MCF 10A (cell line): Measurements from ENCODE around the gene SBF2. TPM values are rescaled to one million over a fixed set of nuclear protein-coding genes. Genes with fewer than 3 reads are reported as not detected.
A peak's percentile ranks its signal among the peaks of the same experiment; 100 is the strongest.

Experiments
- BruUV-seq: library from RNA; stranded (reverse); fragments of 400-500 nt; replicated peaks from 2 replicates; lab custom pipeline; 2021; lab: Mats Ljungman, UMichigan
- CTCF ChIA-PET: fragments of 300-600 bp; sonication (Branson Sonifier 250); formaldehyde crosslinking; extraction: SDS; loops from one replicate; lab custom pipeline; 2021; ENCODE audit warnings: antibody characterized with exemption, inconsistent platforms; lab: Yijun Ruan, JAX
- POLR2A ChIA-PET: fragments of 300-600, 350-650 bp; sonication (Branson Sonifier 250); formaldehyde crosslinking; extraction: SDS; loops from one replicate; lab custom pipeline; 2020; ENCODE audit warnings: antibody characterized with exemption, inconsistent platforms; lab: Yijun Ruan, JAX
- DNase-seq: peaks from one replicate; pipeline ENCODE4 v3.0.0-alpha.2; 2018; ENCODE audit not compliant: unreplicated experiment
- H3K27ac Mint-ChIP-seq: one replicate; pipeline ENCODE4 v1.8.0; 2022; ENCODE audit warnings: mild to moderate bottlenecking, low read depth, mixed read lengths; ENCODE audit not compliant: unreplicated experiment
- H3K27me3 Mint-ChIP-seq: one replicate; pipeline ENCODE4 v1.8.0; 2022; ENCODE audit warnings: mixed read lengths; ENCODE audit not compliant: insufficient read depth, unreplicated experiment
- H3K36me3 Mint-ChIP-seq: one replicate; pipeline ENCODE4 v1.8.0; 2022; ENCODE audit warnings: mild to moderate bottlenecking, moderate library complexity, mixed read lengths; ENCODE audit not compliant: insufficient read depth, unreplicated experiment
- H3K4me1 Mint-ChIP-seq: one replicate; pipeline ENCODE4 v1.8.0; 2022; ENCODE audit warnings: mixed read lengths; ENCODE audit not compliant: insufficient read depth, unreplicated experiment
- H3K4me3 Mint-ChIP-seq: one replicate; pipeline ENCODE4 v1.8.0; 2022; ENCODE audit warnings: mild to moderate bottlenecking, moderate library complexity, mixed read lengths; ENCODE audit not compliant: unreplicated experiment
- H3K9me3 Mint-ChIP-seq: one replicate; pipeline ENCODE4 v1.8.0; 2022; ENCODE audit warnings: mixed read lengths; ENCODE audit not compliant: unreplicated experiment
- CTCF ChIP-seq: fragments of 200-600 bp; IDR thresholded peaks from one replicate; pipeline ENCODE4 v1.8.0; 2022; ENCODE audit warnings: antibody characterized with exemption, mild to moderate bottlenecking; ENCODE audit not compliant: unreplicated experiment
- intact Hi-C: fragments of 100-400 bp; cut with micrococcal nuclease; formaldehyde crosslinking; loops from 2 replicates; pipeline ENCODE4 v1.14.1; 2022
- total RNA-seq: library from RNA; stranded (reverse); gene quantifications from 2 replicates; pipeline ENCODE4 v1.2.3, GENCODE V29; 2022

SBF2 gene
- total RNA-seq, 1 experiment from 2014 or later = 28.3 TPM

DNA sequence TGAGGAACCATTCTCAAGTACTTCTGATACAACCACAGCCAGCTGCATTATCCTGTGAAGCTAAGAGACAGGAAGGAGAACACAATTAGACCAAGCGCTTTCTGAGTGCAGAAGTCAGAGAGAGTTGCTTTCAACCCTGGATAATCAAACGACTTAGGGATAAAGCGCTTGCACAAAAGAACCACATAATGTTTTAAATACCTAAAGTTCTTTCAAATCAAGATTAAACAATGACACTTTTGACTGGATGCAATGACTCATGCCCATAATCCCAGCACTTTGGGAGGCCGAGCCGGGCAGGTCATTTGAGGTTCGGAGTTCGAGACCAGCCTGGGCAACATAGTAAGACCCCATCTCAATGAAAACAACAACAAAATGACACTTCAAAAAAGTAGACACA, 485.1 kb downstream of the SBF2 start:
- no peak overlapping the region for H3K27ac Mint-ChIP-seq

DNA sequence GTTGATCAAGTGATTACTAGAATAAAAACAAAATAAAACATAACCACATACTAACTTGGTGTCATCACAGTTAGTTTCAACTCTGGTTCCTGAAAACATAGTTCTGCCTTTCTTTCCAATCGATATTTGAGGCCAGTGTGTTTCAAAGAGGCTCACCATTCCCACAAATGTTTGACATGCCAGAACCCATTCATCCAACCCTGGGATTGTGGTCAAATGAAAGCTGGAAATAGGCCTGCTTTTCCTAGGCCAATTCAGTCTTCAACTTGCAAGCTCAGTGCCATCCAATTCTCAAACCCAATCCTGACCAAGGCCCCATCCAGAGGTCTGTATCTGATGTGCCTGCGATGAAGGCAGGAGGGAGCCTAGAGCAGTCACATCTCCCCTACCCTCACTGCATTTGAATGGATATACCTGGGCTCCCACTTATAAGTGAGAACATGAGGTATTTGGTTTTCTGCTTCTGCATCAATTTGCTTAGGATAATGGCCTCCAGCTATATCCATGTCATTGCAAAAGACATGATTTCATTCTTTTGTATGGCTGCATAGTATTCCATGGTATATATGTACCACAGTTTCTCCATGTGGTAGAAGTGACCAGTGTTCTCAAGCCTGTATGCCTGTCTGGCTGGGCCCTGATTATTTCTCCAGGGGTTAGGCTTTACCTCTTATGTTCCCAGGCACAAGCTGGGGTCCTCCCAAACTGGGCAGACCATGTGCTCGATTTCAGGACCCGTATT, 486.9 kb downstream of the SBF2 start:
- peaks cover 31% of the 10 kb centered on the region for H3K36me3 Mint-ChIP-seq
- H3K4me3 Mint-ChIP-seq = no peak overlapping the region
- ChIA-PET CTCF (interaction anchor here (0.6 to 1.1 kb wide), 3 partner anchors 16 to 1587 kb away, joined by 3 read pairs; no protein-coding TSS in a partner anchor), POLR2A (interaction anchor here (8.5 kb wide), 1 partner anchor 9 kb away, joined by 69 read pairs; no protein-coding TSS in a partner anchor)
- no peak overlapping the region for H3K27ac Mint-ChIP-seq
- no peak for DNase-seq
- H3K27me3 Mint-ChIP-seq = no peaks in the 10 kb centered on the region
- intact Hi-C loops = no loop called here
- peaks cover 12% of the 10 kb centered on the region for H3K4me1 Mint-ChIP-seq
- H3K9me3 Mint-ChIP-seq = no peaks in the 10 kb centered on the region
- TF ChIP-seq CTCF = no peak
- BruUV-seq = no TSS peak

More for the DNA sequence above, 485.1 kb downstream of the SBF2 start:
- CTCF ChIA-PET = interaction anchor here (0.6 to 0.7 kb wide), 2 partner anchors 192 to 962 kb away, joined by 3 to 4 read pairs; no protein-coding TSS in a partner anchor
- TF ChIP-seq CTCF = no peak
- no TSS peak for BruUV-seq
- Mint-ChIP-seq H3K36me3 (peaks cover 31% of the 10 kb centered on the region), H3K4me3 (no peak overlapping the region), H3K27me3 (no peaks in the 10 kb centered on the region), H3K4me1 (no peaks in the 10 kb centered on the region), H3K9me3 (no peaks in the 10 kb centered on the region)
- DNase-seq = no peak
- POLR2A ChIA-PET = interaction anchor here (0.7 to 8.5 kb wide), 2 partner anchors 8 to 1768 kb away, joined by 3 to 69 read pairs; no protein-coding TSS in a partner anchor
- intact Hi-C loops = no loop called here

- Mint-ChIP-seq H3K9me3 (no peaks in the 10 kb centered on the region), H3K27ac (peak overlapping the region; percentile 41), H3K4me3 (no peak overlapping the region), H3K4me1 (peaks cover 12% of the 10 kb centered on the region), H3K27me3 (no peaks in the 10 kb centered on the region), H3K36me3 (peaks cover 32% of the 10 kb centered on the region)
- TF ChIP-seq CTCF = no peak
- CTCF ChIA-PET = interaction anchor here (1.6 kb wide), 1 partner anchor 45 kb away, joined by 11 read pairs; no protein-coding TSS in a partner anchor
- BruUV-seq = no TSS peak
- no peak for DNase-seq
- POLR2A ChIA-PET = interaction anchor here (3.5 to 8.5 kb wide), 4 partner anchors 12 to 500 kb away, joined by 16 to 69 read pairs (median 46); partner anchors contain the start of gene ADM
- intact Hi-C loops = no loop called here
These were observed 489.6 kb downstream of the SBF2 start for GRCh38 chr11:9804419-9804902.

DNA sequence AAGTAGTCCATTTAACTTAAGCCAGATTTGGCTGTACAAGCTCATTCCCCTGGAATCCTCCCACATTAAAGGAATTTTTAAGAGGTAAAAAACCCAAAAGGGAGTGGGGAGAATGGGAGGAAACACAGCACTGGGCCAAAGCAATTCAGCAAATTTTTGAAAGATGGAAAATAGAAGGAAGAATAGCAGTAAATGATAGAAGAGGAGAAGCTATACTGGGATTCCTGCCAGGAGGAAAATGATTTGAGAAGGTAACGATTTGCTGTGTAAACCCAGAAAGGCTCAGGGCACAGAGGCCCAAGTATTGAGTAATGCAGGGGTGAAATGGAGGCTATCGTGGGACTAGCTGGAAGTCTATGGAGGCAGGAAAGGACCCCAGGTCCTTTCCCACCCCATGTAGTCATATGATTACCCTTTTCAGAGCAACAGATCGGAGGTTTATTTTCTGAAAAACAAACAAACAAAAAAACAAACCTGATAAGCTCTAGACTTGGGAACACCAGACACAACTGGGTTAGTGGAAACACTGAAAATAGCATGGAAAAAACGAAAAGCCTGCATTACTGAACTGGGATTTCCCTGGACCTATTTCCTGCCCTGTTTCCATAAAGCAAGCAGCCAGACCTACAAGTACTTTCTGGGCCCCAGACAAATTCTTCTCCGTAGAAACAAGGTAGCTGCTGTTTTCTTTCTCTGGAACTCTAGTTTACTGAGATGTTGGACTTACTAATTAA, 490.2 kb downstream of the SBF2 start:
- no TSS peak for BruUV-seq
- no peak overlapping the region for H3K4me3 Mint-ChIP-seq
- ChIA-PET CTCF (interaction anchor here (0.7 to 1.6 kb wide), 2 partner anchors 44 to 1005 kb away, joined by 3 to 11 read pairs; partner anchors contain the start of gene EIF4G2), POLR2A (interaction anchor here (0.6 to 8.5 kb wide), 10 partner anchors 13 to 1006 kb away, joined by 3 to 69 read pairs (median 11); partner anchors contain the start of genes ADM and ZNF143)
- no peaks in the 10 kb centered on the region for H3K27me3 Mint-ChIP-seq
- H3K27ac Mint-ChIP-seq = peak overlapping the region; percentile 62
- peaks cover 12% of the 10 kb centered on the region for H3K4me1 Mint-ChIP-seq
- DNase-seq = no peak
- peaks cover 32% of the 10 kb centered on the region for H3K36me3 Mint-ChIP-seq
- H3K9me3 Mint-ChIP-seq = no peaks in the 10 kb centered on the region
- TF ChIP-seq CTCF = no peak
- intact Hi-C loops = no loop called here
